Thyroid gland (tissue), 4 donors: Measurements from ENCODE around the gene SERPINB1.

Experiments
- CTCF ChIP-seq, 6 experiments: fragments of 200-600 bp in 3 of 6; fragments of 450-650 bp in 3 of 6; sonication (generic) in 3 of 6; IDR thresholded peaks; one replicate each; pipeline ENCODE4 v1.5.1; 2016 to 2019; ENCODE audit warnings: antibody characterized with exemption in 6 of 6, mild to moderate bottlenecking in 2 of 6, inconsistent platforms in 1 of 6, moderate library complexity in 1 of 6
- POLR2A ChIP-seq, 2 donors: fragments of 450-650 bp; IDR thresholded peaks; one replicate each; pipeline ENCODE4 v1.6.1; 2017; ENCODE audit warnings: antibody characterized with exemption in 2 of 2, mild to moderate bottlenecking in 2 of 2, moderate library complexity in 1 of 2

DNA sequence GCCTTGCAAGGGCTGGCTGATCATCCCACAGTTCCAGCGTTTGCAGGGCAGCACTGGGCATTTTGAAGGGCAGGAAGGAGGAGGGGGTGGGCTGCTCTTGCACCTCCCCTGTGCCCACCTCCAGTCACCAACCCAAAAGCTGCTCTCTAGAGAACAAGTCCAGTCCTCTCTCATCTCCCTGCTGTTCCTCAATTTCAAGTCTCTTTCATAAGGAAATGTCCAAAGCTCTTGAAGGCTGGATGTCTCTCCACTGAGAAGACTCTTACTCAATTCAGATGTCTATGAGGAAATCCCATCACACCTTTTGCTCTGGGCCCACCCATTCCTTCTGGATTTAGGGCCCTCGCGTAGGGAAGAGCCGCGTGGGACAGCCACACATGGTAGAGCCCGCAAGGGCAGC is 44.8 kb downstream of the SERPINB1 start:
- TF ChIP-seq CTCF (IDR thresholded peaks at IDR 0.05) (no peak), POLR2A (IDR thresholded peaks at IDR 0.05) (no peak)
